ENCODE measurements around the gene RALGAPA2. TPM values are rescaled to one million over a fixed set of nuclear protein-coding genes. Genes with fewer than 3 reads are reported as not detected.

The RALGAPA2 gene
- total RNA-seq, 1 donor from 2014 or later: 88.9 TPM

DNA sequence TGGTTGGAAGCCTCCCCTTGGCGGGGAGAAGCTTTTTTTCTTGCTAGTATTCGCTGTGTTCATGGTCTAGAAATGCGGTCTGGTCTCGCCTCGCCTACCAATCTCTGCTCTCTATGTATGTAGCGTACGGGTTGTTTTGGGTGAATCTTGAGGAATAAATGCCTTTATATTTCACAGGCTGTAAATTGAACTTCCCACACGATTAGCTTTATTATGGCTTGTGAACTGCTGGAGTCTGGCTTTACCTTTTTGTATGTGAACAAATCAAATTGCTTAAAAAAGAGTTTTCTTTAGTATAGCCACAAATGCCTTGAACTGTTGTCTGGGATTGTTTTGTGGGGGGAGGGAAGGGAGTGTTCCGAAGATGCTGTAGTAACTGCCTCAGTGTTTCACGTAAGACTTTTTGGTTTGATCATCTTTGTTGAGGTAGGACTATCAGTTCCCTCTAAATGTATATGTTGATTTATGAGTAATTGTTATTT, 342.3 kb downstream of the RALGAPA2 start:
- Histone ChIP-seq H3K36me3 (no peaks in the 10 kb centered on the region), H3K4me1 (peaks cover 10% of the 10 kb centered on the region), H3K4me3 (no peak overlapping the region), H3K27ac (no peak overlapping the region), H3K27me3 (peaks cover 85% of the 10 kb centered on the region), H3K9me3 (no peaks in the 10 kb centered on the region)
- DNase-seq (no peak), ATAC-seq (no peak)
- TF ChIP-seq, protein P1, sequence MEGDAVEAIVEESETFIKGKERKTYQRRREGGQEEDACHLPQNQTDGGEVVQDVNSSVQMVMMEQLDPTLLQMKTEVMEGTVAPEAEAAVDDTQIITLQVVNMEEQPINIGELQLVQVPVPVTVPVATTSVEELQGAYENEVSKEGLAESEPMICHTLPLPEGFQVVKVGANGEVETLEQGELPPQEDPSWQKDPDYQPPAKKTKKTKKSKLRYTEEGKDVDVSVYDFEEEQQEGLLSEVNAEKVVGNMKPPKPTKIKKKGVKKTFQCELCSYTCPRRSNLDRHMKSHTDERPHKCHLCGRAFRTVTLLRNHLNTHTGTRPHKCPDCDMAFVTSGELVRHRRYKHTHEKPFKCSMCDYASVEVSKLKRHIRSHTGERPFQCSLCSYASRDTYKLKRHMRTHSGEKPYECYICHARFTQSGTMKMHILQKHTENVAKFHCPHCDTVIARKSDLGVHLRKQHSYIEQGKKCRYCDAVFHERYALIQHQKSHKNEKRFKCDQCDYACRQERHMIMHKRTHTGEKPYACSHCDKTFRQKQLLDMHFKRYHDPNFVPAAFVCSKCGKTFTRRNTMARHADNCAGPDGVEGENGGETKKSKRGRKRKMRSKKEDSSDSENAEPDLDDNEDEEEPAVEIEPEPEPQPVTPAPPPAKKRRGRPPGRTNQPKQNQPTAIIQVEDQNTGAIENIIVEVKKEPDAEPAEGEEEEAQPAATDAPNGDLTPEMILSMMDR (IDR thresholded peaks at IDR 0.05): no peak
- intact Hi-C loops (cut with DNase I): no loop called here

DNA sequence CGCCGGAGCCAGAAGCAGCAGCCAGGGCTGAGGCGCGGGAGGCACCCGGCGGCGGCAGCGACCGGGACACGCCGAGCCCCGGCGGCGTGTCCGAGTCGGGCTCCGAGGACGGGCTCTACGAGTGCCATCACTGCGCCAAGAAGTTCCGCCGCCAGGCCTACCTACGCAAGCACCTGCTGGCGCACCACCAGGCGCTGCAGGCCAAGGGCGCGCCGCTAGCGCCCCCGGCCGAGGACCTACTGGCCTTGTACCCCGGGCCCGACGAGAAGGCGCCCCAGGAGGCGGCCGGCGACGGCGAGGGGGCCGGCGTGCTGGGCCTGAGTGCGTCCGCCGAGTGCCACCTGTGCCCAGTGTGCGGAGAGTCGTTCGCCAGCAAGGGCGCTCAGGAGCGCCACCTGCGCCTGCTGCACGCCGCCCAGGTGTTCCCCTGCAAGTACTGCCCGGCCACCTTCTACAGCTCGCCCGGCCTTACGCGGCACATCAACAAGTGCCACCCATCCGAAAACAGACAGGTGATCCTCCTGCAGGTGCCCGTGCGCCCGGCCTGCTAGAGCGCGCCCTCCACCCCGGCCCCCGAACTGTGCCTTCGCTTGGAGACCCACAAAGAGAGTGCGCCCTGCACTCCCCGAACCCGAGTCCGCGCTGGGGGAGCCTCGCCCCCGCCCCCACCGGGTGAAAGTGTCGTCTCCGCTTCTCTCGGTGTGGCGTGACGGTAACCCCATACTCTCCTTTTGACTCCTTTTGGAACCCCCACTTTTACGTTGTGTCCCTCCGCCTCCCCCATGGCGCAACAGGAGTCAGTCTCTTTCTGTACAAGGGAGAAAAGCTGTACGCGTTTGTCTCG, 343.0 kb downstream of the RALGAPA2 start:
- peaks cover 10% of the 10 kb centered on the region for H3K4me1 ChIP-seq
- peaks cover 85% of the 10 kb centered on the region for H3K27me3 ChIP-seq
- intact Hi-C loops (cut with DNase I): no loop called here
- H3K4me3 ChIP-seq: no peak overlapping the region
- TF ChIP-seq, protein P1 (IDR thresholded peaks at IDR 0.05): no peak
- H3K9me3 ChIP-seq: no peaks in the 10 kb centered on the region
- DNase-seq: no peak
- H3K27ac ChIP-seq: no peak overlapping the region
- no peak for ATAC-seq
- H3K36me3 ChIP-seq: no peaks in the 10 kb centered on the region

DNA sequence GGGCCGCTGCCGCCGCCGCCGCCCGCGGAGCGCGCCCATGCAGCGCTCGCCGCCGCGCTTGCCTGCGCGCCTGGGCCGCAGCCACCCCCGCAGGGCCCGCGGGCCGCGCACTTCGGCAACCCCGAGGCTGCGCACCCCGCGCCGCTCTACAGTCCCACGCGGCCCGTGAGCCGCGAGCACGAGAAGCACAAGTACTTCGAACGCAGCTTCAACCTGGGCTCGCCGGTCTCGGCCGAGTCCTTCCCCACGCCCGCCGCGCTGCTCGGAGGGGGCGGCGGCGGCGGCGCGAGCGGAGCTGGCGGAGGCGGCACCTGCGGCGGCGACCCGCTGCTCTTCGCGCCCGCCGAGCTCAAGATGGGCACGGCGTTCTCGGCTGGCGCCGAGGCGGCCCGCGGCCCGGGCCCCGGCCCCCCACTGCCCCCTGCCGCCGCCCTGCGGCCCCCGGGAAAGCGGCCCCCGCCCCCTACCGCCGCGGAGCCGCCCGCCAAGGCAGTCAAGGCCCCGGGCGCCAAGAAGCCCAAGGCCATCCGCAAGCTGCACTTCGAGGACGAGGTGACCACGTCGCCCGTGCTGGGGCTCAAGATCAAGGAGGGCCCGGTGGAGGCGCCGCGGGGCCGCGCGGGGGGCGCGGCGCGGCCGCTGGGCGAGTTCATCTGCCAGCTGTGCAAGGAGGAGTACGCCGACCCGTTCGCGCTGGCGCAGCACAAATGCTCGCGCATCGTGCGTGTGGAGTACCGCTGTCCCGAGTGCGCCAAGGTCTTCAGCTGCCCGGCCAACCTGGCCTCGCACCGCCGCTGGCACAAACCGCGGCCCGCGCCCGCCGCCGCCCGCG, 343.8 kb downstream of the RALGAPA2 start:
- peaks cover 89% of the 10 kb centered on the region for H3K27me3 ChIP-seq
- no peaks in the 10 kb centered on the region for H3K9me3 ChIP-seq
- TF ChIP-seq, protein P1 (IDR thresholded peaks at IDR 0.05): no peak
- no peak overlapping the region for H3K27ac ChIP-seq
- DNase-seq (no peak), ATAC-seq (no peak)
- H3K4me3 ChIP-seq: no peak overlapping the region
- peaks cover 17% of the 10 kb centered on the region for H3K4me1 ChIP-seq
- intact Hi-C loops (cut with DNase I): no loop called here
- H3K36me3 ChIP-seq: no peaks in the 10 kb centered on the region

DNA sequence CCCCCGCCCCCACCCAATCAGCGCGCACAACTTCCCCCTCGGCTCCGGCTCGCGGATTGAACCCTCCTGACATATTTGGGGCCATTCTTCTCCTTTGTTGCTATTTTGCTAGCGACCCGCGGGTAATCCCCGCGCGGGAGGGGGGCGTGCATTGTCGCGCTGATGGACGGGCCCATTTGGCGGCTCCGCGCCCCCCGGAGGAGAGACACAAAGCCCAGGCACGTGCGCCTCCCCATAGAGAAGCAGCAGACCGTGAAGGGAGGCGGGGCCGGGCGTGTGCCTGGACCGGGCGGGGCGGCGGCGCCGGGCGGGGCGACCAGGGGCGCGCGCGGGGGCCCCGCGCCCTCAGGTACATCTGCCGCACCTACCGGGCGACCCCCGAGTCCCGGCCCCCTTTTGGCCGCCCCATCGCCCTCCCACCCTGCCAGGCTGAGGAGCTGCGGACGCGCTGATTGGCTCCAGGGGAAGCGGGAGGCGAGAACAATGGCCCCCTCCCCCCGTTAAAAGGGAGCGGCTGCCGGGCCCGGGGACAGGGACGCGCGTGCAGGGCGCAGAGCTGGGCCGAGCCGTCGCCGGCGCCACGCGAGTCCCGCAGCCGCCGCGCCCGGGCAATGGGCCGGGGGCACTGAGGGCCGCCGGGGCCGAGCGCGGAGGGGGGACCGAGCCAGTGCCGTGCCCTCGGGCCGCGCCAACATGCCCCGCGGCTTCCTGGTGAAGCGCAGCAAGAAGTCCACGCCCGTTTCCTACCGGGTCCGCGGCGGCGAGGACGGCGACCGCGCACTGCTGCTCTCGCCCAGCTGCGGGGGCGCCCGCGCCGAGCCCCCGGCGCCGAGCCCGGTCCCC, 344.6 kb downstream of the RALGAPA2 start, which contains the start of gene INSM1:
Gene INSM1, plus strand, starts transcription at position 530 of the 843 bp plus-strand sequence. Its CDS starts 164 bp downstream, at position 694.
- TF ChIP-seq, protein P1 (IDR thresholded peaks at IDR 0.05): no peak
- peaks cover 17% of the 10 kb centered on the region for H3K4me1 ChIP-seq
- intact Hi-C loops (cut with DNase I): no loop called here

More for the DNA sequence above, 344.6 kb downstream of the RALGAPA2 start, which contains the start of gene INSM1:
- no peak for DNase-seq
- ATAC-seq: no peak
- H3K36me3 ChIP-seq: no peaks in the 10 kb centered on the region
- peaks cover 86% of the 10 kb centered on the region for H3K27me3 ChIP-seq
- H3K9me3 ChIP-seq: no peaks in the 10 kb centered on the region
- no peak within 1 kb of the TSS for H3K27ac ChIP-seq
- peak within 1 kb of the TSS; percentile 30 for H3K4me3 ChIP-seq
